ENCODE results near the gene LYZ. TPM values are rescaled to one million over a fixed set of nuclear protein-coding genes. Genes with fewer than 3 reads are reported as not detected.

LYZ gene
- total and polyA plus RNA-seq, 2 donors: 233 to 311 TPM

DNA sequence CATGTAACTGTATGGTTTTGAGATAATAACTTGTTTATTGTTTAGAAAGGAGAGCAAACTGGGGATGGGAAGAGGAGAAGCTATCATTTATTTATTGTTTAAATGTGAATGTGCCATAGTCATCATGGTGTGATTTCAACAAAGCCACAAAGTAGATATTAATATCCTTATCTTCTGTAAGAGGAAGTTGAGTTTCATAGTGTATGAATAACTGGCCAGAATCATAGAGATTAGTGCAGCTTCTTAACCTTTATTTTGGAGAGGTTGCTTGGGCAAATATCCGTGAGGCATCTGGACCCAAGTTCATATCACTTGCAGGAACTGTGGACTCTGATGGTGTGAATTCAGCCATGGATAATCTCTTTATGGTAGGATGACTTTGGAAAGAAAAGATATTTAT, 26.8 kb upstream of the LYZ start:
- H3K27me3 ChIP-seq (ENCODE audit: control insufficient read depth in 2 of 2, insufficient read depth in 1 of 2, low read length in 1 of 2): no peaks in the 10 kb centered on the region
- H3K9me3 ChIP-seq (ENCODE audit: control insufficient read depth in 2 of 2, insufficient read depth in 1 of 2, low read length in 1 of 2): peaks cover 0 to 4% of the 10 kb centered on the region in 2 donors
- H3K27ac ChIP-seq (ENCODE audit: low read depth in 1 of 2, low read length in 1 of 2): no peak overlapping the region
- no peaks in the 10 kb centered on the region for H3K36me3 ChIP-seq (ENCODE audit: control insufficient read depth in 2 of 2, insufficient read depth in 2 of 2, low read length in 1 of 2)
- peaks cover 0 to 2% of the 10 kb centered on the region in 2 donors for H3K4me1 ChIP-seq (ENCODE audit: control insufficient read depth in 2 of 2, insufficient read depth in 2 of 2, low read length in 2 of 2)
- DNase-seq (ENCODE audit: low read depth in 6 of 9, low spot score in 9 of 9): no peak
- 93% methylated on average over 1 of the region's 1 CpG for WGBS
- no peak overlapping the region for H3K4me3 ChIP-seq (ENCODE audit: low read length in 2 of 2)

GRCh38 chr12:69324797-69325466, 23.2 kb upstream of the LYZ start:
- Histone ChIP-seq H3K36me3 (ENCODE audit: control insufficient read depth in 2 of 2, insufficient read depth in 2 of 2, low read length in 1 of 2) (no peaks in the 10 kb centered on the region), H3K27me3 (ENCODE audit: control insufficient read depth in 2 of 2, insufficient read depth in 1 of 2, low read length in 1 of 2) (no peaks in the 10 kb centered on the region), H3K27ac (ENCODE audit: low read depth in 1 of 2, low read length in 1 of 2) (no peak overlapping the region), H3K9me3 (ENCODE audit: control insufficient read depth in 2 of 2, insufficient read depth in 1 of 2, low read length in 1 of 2) (peaks cover 0 to 4% of the 10 kb centered on the region in 2 donors), H3K4me3 (ENCODE audit: low read length in 2 of 2) (no peak overlapping the region), H3K4me1 (ENCODE audit: control insufficient read depth in 2 of 2, insufficient read depth in 2 of 2, low read length in 2 of 2) (peaks cover 0 to 4% of the 10 kb centered on the region in 2 donors)
- 98% methylated on average over 2 of the region's 2 CpGs for WGBS
- peak in 2 of 9 donors; percentile 13 to 43 for DNase-seq (ENCODE audit: low read depth in 6 of 9, low spot score in 9 of 9)

GRCh38 chr12:69328426-69328825, 19.8 kb upstream of the LYZ start:
- WGBS: 93% methylated on average over 3 of the region's 3 CpGs
- Histone ChIP-seq H3K4me3 (ENCODE audit: low read length in 2 of 2) (no peak overlapping the region), H3K4me1 (ENCODE audit: control insufficient read depth in 2 of 2, insufficient read depth in 2 of 2, low read length in 2 of 2) (peaks cover 2 to 14% of the 10 kb centered on the region in 2 donors), H3K9me3 (ENCODE audit: control insufficient read depth in 2 of 2, insufficient read depth in 1 of 2, low read length in 1 of 2) (no peaks in the 10 kb centered on the region), H3K36me3 (ENCODE audit: control insufficient read depth in 2 of 2, insufficient read depth in 2 of 2, low read length in 1 of 2) (no peaks in the 10 kb centered on the region), H3K27me3 (ENCODE audit: control insufficient read depth in 2 of 2, insufficient read depth in 1 of 2, low read length in 1 of 2) (no peaks in the 10 kb centered on the region), H3K27ac (ENCODE audit: low read depth in 1 of 2, low read length in 1 of 2) (no peak overlapping the region)
- DNase-seq (ENCODE audit: low read depth in 6 of 9, low spot score in 9 of 9): no peak

DNA sequence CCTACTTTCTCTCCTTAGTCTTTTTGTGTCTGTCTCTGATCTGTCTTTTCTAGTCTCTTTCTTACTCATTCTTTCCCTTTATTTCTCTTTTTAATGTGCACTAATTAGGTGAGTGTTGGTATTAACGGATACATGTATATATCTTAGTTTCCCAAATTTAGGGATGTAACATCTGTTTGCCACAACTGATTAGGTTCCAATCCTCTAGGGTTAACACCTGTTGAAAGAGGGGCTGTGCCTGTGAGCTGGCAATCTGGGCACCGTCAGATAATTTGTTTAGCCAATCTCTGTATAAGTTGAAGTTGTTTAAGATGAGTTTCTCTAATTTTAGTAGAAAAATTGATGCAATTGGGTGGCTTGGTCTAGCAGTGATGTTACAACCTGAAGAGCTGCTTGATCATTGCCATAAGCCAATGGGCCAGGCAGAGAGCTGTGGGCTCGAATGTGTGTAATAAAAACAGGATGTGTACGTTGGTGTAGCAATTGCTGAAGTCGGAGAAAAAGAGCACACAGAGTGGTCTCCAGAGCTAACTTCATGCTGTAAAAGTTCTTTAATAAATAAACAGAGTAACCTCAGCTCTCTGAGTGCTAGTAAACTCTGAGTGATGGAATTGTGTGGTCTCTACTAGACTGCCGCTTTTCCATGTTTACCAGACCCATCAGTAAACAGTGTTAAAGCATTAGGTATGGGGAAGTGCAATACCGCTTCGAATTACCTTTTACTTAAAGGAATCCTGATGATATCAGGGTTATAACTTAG, 18.3 kb upstream of the LYZ start:
- Histone ChIP-seq H3K4me1 (ENCODE audit: control insufficient read depth in 2 of 2, insufficient read depth in 2 of 2, low read length in 2 of 2) (peaks cover 2 to 13% of the 10 kb centered on the region in 2 donors), H3K9me3 (ENCODE audit: control insufficient read depth in 2 of 2, insufficient read depth in 1 of 2, low read length in 1 of 2) (no peaks in the 10 kb centered on the region), H3K27ac (ENCODE audit: low read depth in 1 of 2, low read length in 1 of 2) (no peak overlapping the region), H3K36me3 (ENCODE audit: control insufficient read depth in 2 of 2, insufficient read depth in 2 of 2, low read length in 1 of 2) (no peaks in the 10 kb centered on the region), H3K27me3 (ENCODE audit: control insufficient read depth in 2 of 2, insufficient read depth in 1 of 2, low read length in 1 of 2) (no peaks in the 10 kb centered on the region), H3K4me3 (ENCODE audit: low read length in 2 of 2) (no peak overlapping the region)
- 84% methylated on average over 8 of the region's 8 CpGs for WGBS
- DNase-seq (ENCODE audit: low read depth in 6 of 9, low spot score in 9 of 9): peak in 3 of 9 donors; percentile 6 to 31 (median 6)

DNA sequence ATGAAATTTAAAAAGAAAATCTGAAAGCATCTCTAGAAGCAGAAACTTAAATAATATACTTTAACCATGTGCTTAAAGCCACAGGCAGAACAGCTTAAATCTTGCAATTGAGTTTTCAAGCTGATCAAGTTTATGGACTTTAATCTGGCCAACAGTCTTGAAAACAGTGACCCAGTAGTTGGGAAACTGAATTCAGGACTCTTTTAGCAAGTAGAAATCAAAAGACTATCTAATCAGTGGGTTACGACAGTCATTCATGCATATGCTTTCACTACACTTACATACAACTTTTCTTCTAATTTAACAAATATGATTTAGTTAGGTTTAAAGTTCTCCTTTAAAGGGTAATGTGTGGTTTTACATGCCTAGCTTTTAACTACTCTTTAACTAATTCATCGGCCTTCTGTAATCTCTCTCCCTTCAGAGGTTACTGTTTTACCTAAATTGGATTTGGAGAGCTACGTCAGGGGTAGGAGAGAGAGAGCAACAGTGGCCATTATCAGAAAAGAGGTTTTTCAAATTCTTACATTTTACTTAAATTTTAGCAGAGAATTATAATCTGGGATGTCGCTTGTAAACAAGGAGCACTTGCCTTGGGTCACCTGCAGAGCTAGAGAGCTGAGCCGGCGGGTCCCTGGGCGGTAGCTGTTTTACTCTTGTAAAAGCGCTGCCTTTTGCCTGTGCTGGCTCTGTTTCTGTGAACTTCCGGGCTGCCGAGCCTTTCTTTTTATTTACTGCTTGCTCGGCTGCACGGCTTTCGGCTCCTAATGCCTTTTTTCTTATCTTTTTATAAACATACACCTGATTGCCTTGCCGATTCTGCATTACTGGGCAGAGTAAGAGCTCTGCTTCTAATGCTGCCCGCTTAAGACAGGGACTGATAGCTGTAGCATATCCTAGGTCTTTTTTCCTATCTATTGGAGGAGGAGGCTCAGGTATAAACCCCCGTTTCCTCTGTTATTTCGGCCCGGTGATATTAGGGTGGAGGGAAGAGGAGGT, 17.4 kb upstream of the LYZ start:
- peak overlapping the region; percentile 64 to 86 for H3K27ac ChIP-seq (ENCODE audit: low read depth in 1 of 2, low read length in 1 of 2)
- H3K27me3 ChIP-seq (ENCODE audit: control insufficient read depth in 2 of 2, insufficient read depth in 1 of 2, low read length in 1 of 2): no peaks in the 10 kb centered on the region
- H3K36me3 ChIP-seq (ENCODE audit: control insufficient read depth in 2 of 2, insufficient read depth in 2 of 2, low read length in 1 of 2): no peaks in the 10 kb centered on the region
- 10% methylated on average over 18 of the region's 18 CpGs for WGBS
- DNase-seq (ENCODE audit: low read depth in 6 of 9, low spot score in 9 of 9): peak; percentile 27 to 82 (median 48)
- peaks cover 2 to 11% of the 10 kb centered on the region in 2 donors for H3K4me1 ChIP-seq (ENCODE audit: control insufficient read depth in 2 of 2, insufficient read depth in 2 of 2, low read length in 2 of 2)
- H3K4me3 ChIP-seq (ENCODE audit: low read length in 2 of 2): peak overlapping the region; percentile 53 to 61
- no peaks in the 10 kb centered on the region for H3K9me3 ChIP-seq (ENCODE audit: control insufficient read depth in 2 of 2, insufficient read depth in 1 of 2, low read length in 1 of 2)

GRCh38 chr12:69331519-69331908, 16.7 kb upstream of the LYZ start:
- WGBS: 55% methylated on average over 7 of the region's 7 CpGs
- H3K4me1 ChIP-seq (ENCODE audit: control insufficient read depth in 2 of 2, insufficient read depth in 2 of 2, low read length in 2 of 2): peaks cover 2 to 11% of the 10 kb centered on the region in 2 donors
- DNase-seq (ENCODE audit: low read depth in 6 of 9, low spot score in 9 of 9): peak in 1 of 9 donors; percentile 4

DNA sequence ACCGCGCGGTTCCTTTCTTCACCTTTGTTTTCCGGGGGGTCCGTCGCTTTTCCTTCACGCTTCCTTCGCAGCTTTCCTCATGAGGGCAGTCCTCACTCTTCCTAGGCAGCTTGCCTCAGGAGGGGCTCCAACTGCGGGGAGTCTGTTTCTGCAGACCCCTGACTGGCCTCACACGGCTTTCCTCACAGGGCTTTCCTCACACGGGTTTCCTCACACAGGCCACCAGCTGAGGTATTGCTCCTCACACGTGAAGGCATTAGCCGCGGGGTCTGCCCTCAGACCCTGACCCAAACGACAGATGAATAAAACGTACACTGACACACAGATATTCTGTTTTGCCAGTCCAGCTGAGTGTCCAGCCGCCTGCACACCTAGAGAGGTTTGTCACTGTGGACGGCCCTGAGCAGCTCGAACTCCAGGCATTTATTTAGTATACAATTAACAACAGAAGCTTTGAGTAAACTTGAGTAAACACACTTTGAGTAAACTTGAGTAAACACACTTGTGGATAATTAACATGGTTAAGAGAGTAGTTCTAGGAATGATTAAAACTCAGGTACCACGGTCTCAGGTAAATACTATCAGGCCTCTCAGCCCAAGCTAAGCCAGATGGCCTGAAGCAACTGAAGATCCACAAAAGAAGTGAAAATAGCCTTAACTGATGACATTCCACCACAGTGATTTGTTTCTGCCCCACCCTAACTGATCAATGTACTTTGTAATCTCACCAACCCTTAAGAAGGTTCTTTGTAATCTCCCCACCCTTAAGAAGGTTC, 16.1 kb upstream of the LYZ start:
- 95% methylated on average over 20 of the region's 20 CpGs for WGBS
- Histone ChIP-seq H3K4me3 (ENCODE audit: low read length in 2 of 2) (no peak overlapping the region), H3K4me1 (ENCODE audit: control insufficient read depth in 2 of 2, insufficient read depth in 2 of 2, low read length in 2 of 2) (peaks cover 2 to 11% of the 10 kb centered on the region in 2 donors), H3K27ac (ENCODE audit: low read depth in 1 of 2, low read length in 1 of 2) (no peak overlapping the region), H3K36me3 (ENCODE audit: control insufficient read depth in 2 of 2, insufficient read depth in 2 of 2, low read length in 1 of 2) (no peaks in the 10 kb centered on the region), H3K9me3 (ENCODE audit: control insufficient read depth in 2 of 2, insufficient read depth in 1 of 2, low read length in 1 of 2) (no peaks in the 10 kb centered on the region), H3K27me3 (ENCODE audit: control insufficient read depth in 2 of 2, insufficient read depth in 1 of 2, low read length in 1 of 2) (no peaks in the 10 kb centered on the region)
- DNase-seq (ENCODE audit: low read depth in 6 of 9, low spot score in 9 of 9): no peak

More at GRCh38 chr12:69331519-69331908, 16.7 kb upstream of the LYZ start:
- H3K27me3 ChIP-seq (ENCODE audit: control insufficient read depth in 2 of 2, insufficient read depth in 1 of 2, low read length in 1 of 2): no peaks in the 10 kb centered on the region
- peak overlapping the region; percentile 42 to 86 for H3K27ac ChIP-seq (ENCODE audit: low read depth in 1 of 2, low read length in 1 of 2)
- no peaks in the 10 kb centered on the region for H3K9me3 ChIP-seq (ENCODE audit: control insufficient read depth in 2 of 2, insufficient read depth in 1 of 2, low read length in 1 of 2)
- peak overlapping the region; percentile 53 to 61 for H3K4me3 ChIP-seq (ENCODE audit: low read length in 2 of 2)
- no peaks in the 10 kb centered on the region for H3K36me3 ChIP-seq (ENCODE audit: control insufficient read depth in 2 of 2, insufficient read depth in 2 of 2, low read length in 1 of 2)

DNA sequence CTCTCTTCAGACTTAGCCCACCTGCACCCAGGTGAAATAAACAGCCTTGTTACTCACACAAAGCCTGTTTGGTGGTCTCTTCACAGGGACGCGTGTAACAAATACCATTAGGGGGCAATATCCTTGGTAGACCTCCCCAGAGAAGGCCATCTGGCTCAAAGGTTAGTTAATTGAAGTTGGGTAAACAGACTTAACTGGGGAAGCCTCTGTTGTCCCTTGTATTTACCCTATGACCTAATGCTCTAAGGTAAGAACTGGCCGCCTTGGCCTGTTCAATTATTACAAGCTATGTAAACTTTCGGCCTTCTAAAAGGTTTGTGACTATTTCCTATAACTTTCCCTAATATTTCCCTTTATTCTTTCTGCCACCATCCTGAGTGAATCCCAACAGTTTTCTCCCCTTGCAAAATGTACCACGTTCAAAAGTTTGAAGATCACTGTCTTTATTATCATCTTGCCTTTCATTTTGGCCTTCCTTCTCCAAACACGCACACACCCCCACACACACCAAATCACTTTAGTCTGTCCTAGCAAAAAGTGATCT, 15.3 kb upstream of the LYZ start:
- 98% methylated on average over 6 of the region's 6 CpGs for WGBS
- Histone ChIP-seq H3K27me3 (ENCODE audit: control insufficient read depth in 2 of 2, insufficient read depth in 1 of 2, low read length in 1 of 2) (no peaks in the 10 kb centered on the region), H3K4me3 (ENCODE audit: low read length in 2 of 2) (no peak overlapping the region), H3K36me3 (ENCODE audit: control insufficient read depth in 2 of 2, insufficient read depth in 2 of 2, low read length in 1 of 2) (no peaks in the 10 kb centered on the region), H3K4me1 (ENCODE audit: control insufficient read depth in 2 of 2, insufficient read depth in 2 of 2, low read length in 2 of 2) (peaks cover 2 to 11% of the 10 kb centered on the region in 2 donors), H3K9me3 (ENCODE audit: control insufficient read depth in 2 of 2, insufficient read depth in 1 of 2, low read length in 1 of 2) (no peaks in the 10 kb centered on the region), H3K27ac (ENCODE audit: low read depth in 1 of 2, low read length in 1 of 2) (no peak overlapping the region)
- no peak for DNase-seq (ENCODE audit: low read depth in 6 of 9, low spot score in 9 of 9)

All from thymus (tissue), 11 donors.